ENCODE results near the gene TENM3.

TENM3 gene

DNA sequence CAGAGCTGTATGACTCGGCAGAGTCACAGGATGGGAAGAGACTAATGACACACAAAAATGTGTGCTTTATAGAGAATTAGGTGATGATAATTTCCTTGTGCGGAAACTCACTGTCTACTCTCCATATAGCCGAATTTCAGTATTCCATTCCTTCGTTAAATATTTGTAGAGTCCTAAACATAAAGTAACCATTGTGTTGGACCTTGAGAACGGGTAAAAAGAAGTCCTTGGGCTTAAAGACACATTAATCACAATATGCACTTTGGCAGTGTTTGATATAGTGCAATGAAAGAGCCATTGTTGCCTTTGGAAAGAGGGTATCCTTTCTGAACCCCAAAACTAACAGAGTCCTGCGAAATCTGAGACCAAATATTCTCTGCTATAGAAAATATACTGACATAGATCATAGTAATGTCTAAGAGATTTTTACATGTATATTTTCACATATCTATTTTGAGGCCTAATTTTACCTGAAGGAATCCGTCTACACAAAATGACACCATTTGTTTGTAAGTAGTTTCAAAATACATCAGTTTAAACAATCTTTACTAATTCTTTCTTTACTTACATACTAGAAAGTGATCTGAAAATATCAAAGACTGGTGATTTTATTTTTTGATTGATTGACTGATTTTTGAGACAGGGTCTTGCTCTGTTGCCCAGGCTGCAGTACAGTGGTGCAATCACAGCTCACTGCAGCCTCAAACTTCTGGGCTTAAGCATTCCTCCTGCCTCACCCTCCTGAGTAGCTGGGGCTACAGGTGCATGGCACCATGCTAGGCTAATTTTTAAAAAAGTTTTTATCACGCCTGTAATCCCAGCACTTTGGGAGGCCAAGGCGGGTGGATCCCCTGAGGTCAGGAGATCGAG lies 377.1 kb downstream of the TENM3 start (continued):
- TF ChIP-seq ZNF8 (CRISPR knock-in tag; IDR thresholded peaks at IDR 0.05) (no peak), TCF4 (CRISPR knock-in tag; IDR thresholded peaks at IDR 0.05; ENCODE audit: borderline replicate concordance) (no peak), SNAI2 (CRISPR knock-in tag; IDR thresholded peaks at IDR 0.05) (no peak), ZFP3 (CRISPR knock-in tag; IDR thresholded peaks at IDR 0.05) (no peak), OSR1 (CRISPR knock-in tag; IDR thresholded peaks at IDR 0.05) (no peak)

DNA sequence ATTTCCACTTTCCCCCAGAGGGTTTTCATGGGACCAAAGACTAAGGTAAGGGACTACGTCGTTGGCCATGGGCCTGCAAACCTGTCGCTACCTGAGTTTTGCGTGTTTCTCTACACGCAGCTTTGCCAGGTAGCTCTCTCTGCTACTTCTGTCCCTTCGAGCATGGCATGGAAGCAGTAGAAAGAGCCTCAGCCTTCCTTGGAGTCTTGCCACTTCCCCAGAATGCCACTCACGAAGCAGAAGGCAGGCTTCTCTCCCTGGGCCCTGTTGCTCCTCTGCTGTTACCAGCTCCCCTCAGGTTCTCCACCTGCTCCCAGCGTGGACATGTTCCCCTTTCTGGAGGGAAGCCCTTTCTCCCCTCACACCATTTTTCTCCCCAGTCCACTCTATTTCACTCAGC lies 381.1 kb downstream of the TENM3 start:
- no peak for TF ChIP-seq TOX (CRISPR knock-in tag; IDR thresholded peaks at IDR 0.05; ENCODE audit: borderline replicate concordance)
- TF ChIP-seq OSR1 (CRISPR knock-in tag; IDR thresholded peaks at IDR 0.05): no peak
- TF ChIP-seq ZC3H10 (CRISPR knock-in tag; IDR thresholded peaks at IDR 0.05): no peak
- TF ChIP-seq ZFP30 (CRISPR knock-in tag; IDR thresholded peaks at IDR 0.05): no peak
- TF ChIP-seq, protein P1, sequence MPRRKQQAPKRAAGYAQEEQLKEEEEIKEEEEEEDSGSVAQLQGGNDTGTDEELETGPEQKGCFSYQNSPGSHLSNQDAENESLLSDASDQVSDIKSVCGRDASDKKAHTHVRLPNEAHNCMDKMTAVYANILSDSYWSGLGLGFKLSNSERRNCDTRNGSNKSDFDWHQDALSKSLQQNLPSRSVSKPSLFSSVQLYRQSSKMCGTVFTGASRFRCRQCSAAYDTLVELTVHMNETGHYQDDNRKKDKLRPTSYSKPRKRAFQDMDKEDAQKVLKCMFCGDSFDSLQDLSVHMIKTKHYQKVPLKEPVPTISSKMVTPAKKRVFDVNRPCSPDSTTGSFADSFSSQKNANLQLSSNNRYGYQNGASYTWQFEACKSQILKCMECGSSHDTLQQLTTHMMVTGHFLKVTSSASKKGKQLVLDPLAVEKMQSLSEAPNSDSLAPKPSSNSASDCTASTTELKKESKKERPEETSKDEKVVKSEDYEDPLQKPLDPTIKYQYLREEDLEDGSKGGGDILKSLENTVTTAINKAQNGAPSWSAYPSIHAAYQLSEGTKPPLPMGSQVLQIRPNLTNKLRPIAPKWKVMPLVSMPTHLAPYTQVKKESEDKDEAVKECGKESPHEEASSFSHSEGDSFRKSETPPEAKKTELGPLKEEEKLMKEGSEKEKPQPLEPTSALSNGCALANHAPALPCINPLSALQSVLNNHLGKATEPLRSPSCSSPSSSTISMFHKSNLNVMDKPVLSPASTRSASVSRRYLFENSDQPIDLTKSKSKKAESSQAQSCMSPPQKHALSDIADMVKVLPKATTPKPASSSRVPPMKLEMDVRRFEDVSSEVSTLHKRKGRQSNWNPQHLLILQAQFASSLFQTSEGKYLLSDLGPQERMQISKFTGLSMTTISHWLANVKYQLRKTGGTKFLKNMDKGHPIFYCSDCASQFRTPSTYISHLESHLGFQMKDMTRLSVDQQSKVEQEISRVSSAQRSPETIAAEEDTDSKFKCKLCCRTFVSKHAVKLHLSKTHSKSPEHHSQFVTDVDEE (CRISPR knock-in tag; IDR thresholded peaks at IDR 0.05): no peak
- no peak for TF ChIP-seq ISL1 (CRISPR knock-in tag; IDR thresholded peaks at IDR 0.05)
- no peak for TF ChIP-seq ESRRG (CRISPR knock-in tag; IDR thresholded peaks at IDR 0.05)
- TF ChIP-seq, protein P2, sequence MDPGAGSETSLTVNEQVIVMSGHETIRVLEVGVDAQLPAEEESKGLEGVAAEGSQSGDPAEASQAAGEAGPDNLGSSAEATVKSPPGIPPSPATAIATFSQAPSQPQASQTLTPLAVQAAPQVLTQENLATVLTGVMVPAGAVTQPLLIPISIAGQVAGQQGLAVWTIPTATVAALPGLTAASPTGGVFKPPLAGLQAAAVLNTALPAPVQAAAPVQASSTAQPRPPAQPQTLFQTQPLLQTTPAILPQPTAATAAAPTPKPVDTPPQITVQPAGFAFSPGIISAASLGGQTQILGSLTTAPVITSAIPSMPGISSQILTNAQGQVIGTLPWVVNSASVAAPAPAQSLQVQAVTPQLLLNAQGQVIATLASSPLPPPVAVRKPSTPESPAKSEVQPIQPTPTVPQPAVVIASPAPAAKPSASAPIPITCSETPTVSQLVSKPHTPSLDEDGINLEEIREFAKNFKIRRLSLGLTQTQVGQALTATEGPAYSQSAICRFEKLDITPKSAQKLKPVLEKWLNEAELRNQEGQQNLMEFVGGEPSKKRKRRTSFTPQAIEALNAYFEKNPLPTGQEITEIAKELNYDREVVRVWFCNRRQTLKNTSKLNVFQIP (CRISPR knock-in tag; IDR thresholded peaks at IDR 0.05; ENCODE audit: borderline replicate concordance, low read depth): no peak
- TF ChIP-seq, protein P3, sequence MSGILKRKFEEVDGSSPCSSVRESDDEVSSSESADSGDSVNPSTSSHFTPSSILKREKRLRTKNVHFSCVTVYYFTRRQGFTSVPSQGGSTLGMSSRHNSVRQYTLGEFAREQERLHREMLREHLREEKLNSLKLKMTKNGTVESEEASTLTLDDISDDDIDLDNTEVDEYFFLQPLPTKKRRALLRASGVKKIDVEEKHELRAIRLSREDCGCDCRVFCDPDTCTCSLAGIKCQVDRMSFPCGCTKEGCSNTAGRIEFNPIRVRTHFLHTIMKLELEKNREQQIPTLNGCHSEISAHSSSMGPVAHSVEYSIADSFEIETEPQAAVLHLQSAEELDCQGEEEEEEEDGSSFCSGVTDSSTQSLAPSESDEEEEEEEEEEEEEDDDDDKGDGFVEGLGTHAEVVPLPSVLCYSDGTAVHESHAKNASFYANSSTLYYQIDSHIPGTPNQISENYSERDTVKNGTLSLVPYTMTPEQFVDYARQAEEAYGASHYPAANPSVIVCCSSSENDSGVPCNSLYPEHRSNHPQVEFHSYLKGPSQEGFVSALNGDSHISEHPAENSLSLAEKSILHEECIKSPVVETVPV (CRISPR knock-in tag; IDR thresholded peaks at IDR 0.05): no peak
- TF ChIP-seq GLIS3 (CRISPR knock-in tag; IDR thresholded peaks at IDR 0.05): no peak
- TF ChIP-seq, protein P4, sequence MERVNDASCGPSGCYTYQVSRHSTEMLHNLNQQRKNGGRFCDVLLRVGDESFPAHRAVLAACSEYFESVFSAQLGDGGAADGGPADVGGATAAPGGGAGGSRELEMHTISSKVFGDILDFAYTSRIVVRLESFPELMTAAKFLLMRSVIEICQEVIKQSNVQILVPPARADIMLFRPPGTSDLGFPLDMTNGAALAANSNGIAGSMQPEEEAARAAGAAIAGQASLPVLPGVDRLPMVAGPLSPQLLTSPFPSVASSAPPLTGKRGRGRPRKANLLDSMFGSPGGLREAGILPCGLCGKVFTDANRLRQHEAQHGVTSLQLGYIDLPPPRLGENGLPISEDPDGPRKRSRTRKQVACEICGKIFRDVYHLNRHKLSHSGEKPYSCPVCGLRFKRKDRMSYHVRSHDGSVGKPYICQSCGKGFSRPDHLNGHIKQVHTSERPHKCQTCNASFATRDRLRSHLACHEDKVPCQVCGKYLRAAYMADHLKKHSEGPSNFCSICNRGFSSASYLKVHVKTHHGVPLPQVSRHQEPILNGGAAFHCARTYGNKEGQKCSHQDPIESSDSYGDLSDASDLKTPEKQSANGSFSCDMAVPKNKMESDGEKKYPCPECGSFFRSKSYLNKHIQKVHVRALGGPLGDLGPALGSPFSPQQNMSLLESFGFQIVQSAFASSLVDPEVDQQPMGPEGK (CRISPR knock-in tag; IDR thresholded peaks at IDR 0.05; ENCODE audit: borderline replicate concordance): no peak
- no peak for TF ChIP-seq ZFP3 (CRISPR knock-in tag; IDR thresholded peaks at IDR 0.05)
- no peak for TF ChIP-seq TCF4 (CRISPR knock-in tag; IDR thresholded peaks at IDR 0.05; ENCODE audit: borderline replicate concordance)
- no peak for TF ChIP-seq BACH2 (CRISPR knock-in tag; IDR thresholded peaks at IDR 0.05; ENCODE audit: borderline replicate concordance)
- ATAC-seq: no peak

DNA sequence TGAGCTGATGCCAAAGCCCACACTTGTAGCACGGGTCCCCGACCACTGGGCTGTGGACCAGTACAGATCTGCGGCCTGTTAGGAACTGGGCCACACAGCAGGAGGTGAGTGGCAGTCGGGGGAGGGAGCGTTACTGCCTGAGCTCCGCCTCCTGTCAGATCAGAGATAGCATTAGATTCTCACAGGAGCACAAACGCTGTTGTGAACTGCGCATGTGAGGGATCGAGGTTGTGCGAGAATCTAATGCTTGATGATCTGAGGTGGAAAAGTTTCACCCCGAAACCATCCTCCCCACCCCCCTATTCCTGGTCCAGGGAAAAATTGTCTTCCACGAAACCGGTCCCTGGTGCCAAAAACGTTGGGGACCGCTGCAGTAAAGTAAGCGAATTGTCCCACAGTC lies 382.0 kb downstream of the TENM3 start:
- ATAC-seq: no peak
- no peak for TF ChIP-seq ZNF565 (CRISPR knock-in tag; conservative IDR thresholded peaks at IDR 0.05; ENCODE audit: low read depth)
- TF ChIP-seq ZNF70 (CRISPR knock-in tag; IDR thresholded peaks at IDR 0.05): no peak
- no peak for TF ChIP-seq BACH2 (CRISPR knock-in tag; IDR thresholded peaks at IDR 0.05; ENCODE audit: borderline replicate concordance)
- TF ChIP-seq ESRRG (CRISPR knock-in tag; IDR thresholded peaks at IDR 0.05): no peak
- TF ChIP-seq, protein P5, sequence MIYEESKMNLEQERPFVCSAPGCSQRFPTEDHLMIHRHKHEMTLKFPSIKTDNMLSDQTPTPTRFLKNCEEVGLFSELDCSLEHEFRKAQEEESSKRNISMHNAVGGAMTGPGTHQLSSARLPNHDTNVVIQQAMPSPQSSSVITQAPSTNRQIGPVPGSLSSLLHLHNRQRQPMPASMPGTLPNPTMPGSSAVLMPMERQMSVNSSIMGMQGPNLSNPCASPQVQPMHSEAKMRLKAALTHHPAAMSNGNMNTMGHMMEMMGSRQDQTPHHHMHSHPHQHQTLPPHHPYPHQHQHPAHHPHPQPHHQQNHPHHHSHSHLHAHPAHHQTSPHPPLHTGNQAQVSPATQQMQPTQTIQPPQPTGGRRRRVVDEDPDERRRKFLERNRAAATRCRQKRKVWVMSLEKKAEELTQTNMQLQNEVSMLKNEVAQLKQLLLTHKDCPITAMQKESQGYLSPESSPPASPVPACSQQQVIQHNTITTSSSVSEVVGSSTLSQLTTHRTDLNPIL (CRISPR knock-in tag; IDR thresholded peaks at IDR 0.05; ENCODE audit: low read depth): no peak
- TF ChIP-seq, protein P1 (CRISPR knock-in tag; IDR thresholded peaks at IDR 0.05): no peak
- TF ChIP-seq CSDC2 (CRISPR knock-in tag; IDR thresholded peaks at IDR 0.05): no peak
- no peak for TF ChIP-seq ZC3H10 (CRISPR knock-in tag; IDR thresholded peaks at IDR 0.05)
- TF ChIP-seq, protein P3 (CRISPR knock-in tag; IDR thresholded peaks at IDR 0.05): no peak
